Activated CD8-positive, alpha-beta memory T cell treated with anti-CD3 and anti-CD28 coated beads for 4 hours (primary cell): ENCODE measurements around the gene HDHD2.

Experiments
- DNase-seq, 2 donors: peaks; one replicate each; pipeline ENCODE4 v3.0.0-alpha.2; 2020; ENCODE audit warnings: low read depth in 2 of 2

Gene HDHD2

DNA sequence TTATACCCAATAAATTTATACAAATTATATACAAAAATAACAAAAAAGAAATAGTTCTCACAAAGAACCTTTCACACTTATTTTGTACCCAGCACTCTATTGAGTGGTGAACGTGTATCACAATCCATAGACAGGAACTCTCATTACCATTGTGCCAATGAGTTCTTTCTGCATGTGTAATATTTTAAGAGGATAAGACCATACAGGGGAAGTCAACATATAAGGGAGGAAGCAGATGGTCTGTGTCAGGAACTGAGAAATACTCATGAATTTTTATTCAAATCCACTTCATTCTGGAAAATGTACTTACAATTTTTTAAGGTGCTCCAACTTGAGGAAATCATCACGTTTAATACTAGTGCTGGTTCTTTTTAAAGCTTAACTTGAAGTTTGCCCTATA lies 87.8 kb downstream of the HDHD2 start:
- no peak for DNase-seq
